HCT116 (cell line): Measurements from ENCODE around the gene RRH. TPM values are rescaled to one million over a fixed set of nuclear protein-coding genes. Genes with fewer than 3 reads are reported as not detected.
A peak's percentile ranks its signal among the peaks of the same experiment; 100 is the strongest.
"Not testable (repeated sequence)": the region's sequence is repeated elsewhere in the genome, so short reads cannot be mapped to it uniquely, and the experiment has no call there.

Source experiments
- ATAC-seq: fragments of 200-7000 bp; cut with Tn5 transposase; 2 replicates; pipeline ENCODE4 v1.9.1; 2020; ENCODE audit warnings: mild to moderate bottlenecking, moderate library complexity
- Bru-seq: library from RNA; stranded (reverse); fragments of 400-500 nt; gene quantifications from one replicate; lab custom pipeline; 2021; lab: Mats Ljungman, UMichigan
- BruChase-seq, 2 experiments: library from RNA; stranded (reverse); fragments of 400-500 nt; gene quantifications; one replicate each; lab custom pipeline; 2021; lab: Mats Ljungman, UMichigan
- BruUV-seq: library from RNA; stranded (reverse); fragments of 400-500 nt; replicated peaks from 2 replicates; lab custom pipeline; 2021; lab: Mats Ljungman, UMichigan
- CTCF ChIA-PET: fragments of 300-600 bp; sonication (Branson Sonifier 250); formaldehyde crosslinking; loops from one replicate; lab custom pipeline; 2021; ENCODE audit warnings: antibody characterized with exemption; lab: Charles Lee
- POLR2A ChIA-PET: fragments of 300-600, 350-600 bp; sonication (Branson Sonifier 250); formaldehyde crosslinking; loops from one replicate; lab custom pipeline; 2021; ENCODE audit warnings: antibody characterized with exemption; lab: Charles Lee
- RAD21 ChIA-PET, 2 experiments: fragments of 300-600 bp; sonication (Branson Sonifier 250); formaldehyde crosslinking; loops; one replicate each; lab custom pipeline; 2023; ENCODE audit warnings: low total read pairs in 2 of 2; ENCODE audit not compliant: uncharacterized antibody in 2 of 2, unreplicated experiment in 2 of 2, low non-redundant PET in 1 of 2; lab: Charles Lee
- DNase-seq: peaks from one replicate; pipeline ENCODE4 v3.0.0-alpha.2; 2010; ENCODE audit warnings: low read depth, low spot score
- H2AFZ ChIP-seq: fragments of 200-600 bp; shearing (Covaris generic), sonication (generic); 2 replicates; pipeline ENCODE4 v1.6.1; 2017; ENCODE audit warnings: low read depth, mixed run types, mixed read lengths, antibody characterized with exemption, low read length; ENCODE audit not compliant: poor library complexity, severe bottlenecking
- H3K27ac ChIP-seq: 2 replicates; pipeline ENCODE4 v1.5.1; 2012; ENCODE audit warnings: low read depth, low read length
- H3K27me3 ChIP-seq: fragments of 200-600 bp; sonication (generic); 2 replicates; pipeline ENCODE4 v1.6.1; 2016; ENCODE audit warnings: mixed run types, low read length, mixed read lengths; ENCODE audit not compliant: insufficient read depth
- H3K36me3 ChIP-seq, 2 experiments: fragments of 200-500 bp in 1 of 2; fragments of 200-600 bp in 1 of 2; sonication (Bioruptor generic) in 1 of 2; sonication (generic) in 1 of 2; 2 replicates each; pipeline versions ENCODE4 v1.5.1 to v1.6.1; 2014 to 2016; ENCODE audit warnings: low read length in 2 of 2, inconsistent platforms in 1 of 2, mixed read lengths in 1 of 2, mixed run types in 1 of 2; ENCODE audit not compliant: insufficient read depth in 2 of 2, control insufficient read depth in 1 of 2
- H3K4me1 ChIP-seq, 2 experiments: fragments of 200-600 bp in 1 of 2; sonication (generic) in 1 of 2; 2 replicates each; pipeline versions ENCODE4 v1.5.1 to v1.6.1; 2012 to 2017; ENCODE audit warnings: low read length in 2 of 2, inconsistent platforms in 1 of 2, mild to moderate bottlenecking in 1 of 2, mixed read lengths in 1 of 2, mixed run types in 1 of 2, moderate library complexity in 1 of 2; ENCODE audit not compliant: insufficient read depth in 2 of 2, control insufficient read depth in 1 of 2
- H3K4me2 ChIP-seq: fragments of 200-600 bp; sonication (generic); 2 replicates; pipeline ENCODE4 v1.6.1; 2017; ENCODE audit warnings: mixed run types, low read length, mixed read lengths
- H3K4me3 ChIP-seq, 2 experiments: fragments of 200-600 bp in 1 of 2; sonication (generic) in 1 of 2; replicated peaks in 1 of 2; 2 replicates each; pipeline ENCODE4 v1.5.1; 2011 to 2016; ENCODE audit warnings: low read length in 2 of 2, control low read depth in 1 of 2, low read depth in 1 of 2, mild to moderate bottlenecking in 1 of 2, mixed read lengths in 1 of 2, mixed run types in 1 of 2
- H3K79me2 ChIP-seq: fragments of 200-600 bp; sonication (generic); 2 replicates; pipeline ENCODE4 v1.6.1; 2017; ENCODE audit warnings: mild to moderate bottlenecking, mixed run types, low read length, moderate library complexity, mixed read lengths; ENCODE audit not compliant: insufficient read depth
- H3K9ac ChIP-seq: fragments of 200-600 bp; sonication (generic); 2 replicates; pipeline ENCODE4 v1.6.1; 2016; ENCODE audit warnings: low read length, mixed read lengths
- H3K9me2 ChIP-seq: fragments of 200-600 bp; sonication (generic), shearing (Covaris generic); 2 replicates; pipeline ENCODE4 v1.6.1; 2017; ENCODE audit warnings: mixed run types, mild to moderate bottlenecking, moderate library complexity; ENCODE audit not compliant: insufficient read depth
- H3K9me3 ChIP-seq, 2 experiments: fragments of 200-500 bp in 1 of 2; fragments of 200-600 bp in 1 of 2; sonication (Bioruptor generic) in 1 of 2; sonication (generic) in 1 of 2; 2 replicates each; pipeline ENCODE4 v1.6.1; 2014 to 2017; ENCODE audit warnings: low read length in 2 of 2, mixed read lengths in 2 of 2, inconsistent platforms in 1 of 2, low read depth in 1 of 2, mild to moderate bottlenecking in 1 of 2, mixed run types in 1 of 2, moderate library complexity in 1 of 2; ENCODE audit not compliant: control insufficient read depth in 1 of 2, insufficient read depth in 1 of 2
- H4K20me1 ChIP-seq: fragments of 200-600 bp; sonication (generic), shearing (Covaris generic); 2 replicates; pipeline ENCODE4 v1.6.1; 2017; ENCODE audit warnings: mixed run types, mild to moderate bottlenecking, moderate library complexity; ENCODE audit not compliant: insufficient read depth
- CEBPB ChIP-seq: IDR thresholded peaks from 2 replicates; pipeline ENCODE4 v1.6.1; 2012; ENCODE audit warnings: low read depth
- RAD21 ChIP-seq: IDR thresholded peaks from 2 replicates; pipeline ENCODE4 v1.6.1; 2012; ENCODE audit warnings: low read depth, mild to moderate bottlenecking
- SP1 ChIP-seq: IDR thresholded peaks from 2 replicates; pipeline ENCODE4 v1.6.1; 2012; ENCODE audit warnings: low read depth
- TCF7L2 ChIP-seq: IDR thresholded peaks from 2 replicates; pipeline ENCODE4 v1.7.0; 2011; ENCODE audit warnings: borderline replicate concordance, inconsistent platforms; ENCODE audit not compliant: insufficient read depth, insufficient read length; ENCODE audit errors: extremely low read depth
- ZFX ChIP-seq: fragments of 450-650 bp; IDR thresholded peaks from 2 replicates; pipeline ENCODE4 v1.6.1; 2017
- intact Hi-C: fragments of 100-400 bp; cut with micrococcal nuclease; formaldehyde crosslinking; loops from 2 replicates; pipeline ENCODE4 v1.10.0; 2022
- long read RNA-seq: library from polyadenylated mRNA; unstranded; transcript quantifications from one replicate; pipeline ENCODE4 v2.0.0, GENCODE V29; 2021; ENCODE audit not compliant: unreplicated experiment
- polyA plus RNA-seq: library from polyadenylated mRNA; unstranded; fragments of >200 nt; gene quantifications from 2 replicates; pipeline ENCODE4 v1.2.1, GENCODE V29; 2012; ENCODE audit warnings: missing spikeins
- total RNA-seq: library from RNA; stranded (reverse); gene quantifications from one replicate; pipeline ENCODE4 v1.2.1, GENCODE V29; 2021; ENCODE audit not compliant: unreplicated experiment
- TF ChIP-seq, protein P1 (sequence below), 3 experiments: fragments of 200-600 bp in 1 of 3; sonication (generic) in 1 of 3; IDR thresholded peaks in 2 of 3; conservative IDR thresholded peaks in 1 of 3; 2 replicates each; pipeline ENCODE4 v1.5.1; 2012 to 2017; ENCODE audit warnings: low read depth in 2 of 3, low read length in 2 of 3, antibody characterized with exemption in 1 of 3, borderline replicate concordance in 1 of 3, control low read depth in 1 of 3, mild to moderate bottlenecking in 1 of 3, mixed read lengths in 1 of 3, mixed run types in 1 of 3, moderate library complexity in 1 of 3; ENCODE audit not compliant: insufficient read depth in 1 of 3

The RRH gene, protein sequence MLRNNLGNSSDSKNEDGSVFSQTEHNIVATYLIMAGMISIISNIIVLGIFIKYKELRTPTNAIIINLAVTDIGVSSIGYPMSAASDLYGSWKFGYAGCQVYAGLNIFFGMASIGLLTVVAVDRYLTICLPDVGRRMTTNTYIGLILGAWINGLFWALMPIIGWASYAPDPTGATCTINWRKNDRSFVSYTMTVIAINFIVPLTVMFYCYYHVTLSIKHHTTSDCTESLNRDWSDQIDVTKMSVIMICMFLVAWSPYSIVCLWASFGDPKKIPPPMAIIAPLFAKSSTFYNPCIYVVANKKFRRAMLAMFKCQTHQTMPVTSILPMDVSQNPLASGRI
- total RNA-seq (0.42 TPM), Bru-seq, nascent RNA (percentile 58 among the genes with signal in this experiment), BruChase-seq, experiment 1, labeled RNA remaining after a 6-hour chase (percentile 85 among the genes with signal in this experiment), BruChase-seq, experiment 2, labeled RNA remaining after a 2-hour chase (percentile 85 among the genes with signal in this experiment)
- polyA plus RNA-seq, result not detected in 2 replicates
- long read RNA-seq, result 0 reads

- Histone ChIP-seq H3K4me3 (no peak within 1 kb of the TSS), H3K4me2 (no peak within 1 kb of the TSS), H3K9me3 (no peaks in the 10 kb centered on the region), H3K36me3 (peaks cover 19 to 32% of the 10 kb centered on the region in 2 experiments; a peak in 3 of 4 replicates), H3K79me2 (no peaks in the 10 kb centered on the region; the same call in 1 of the 2 replicates), H3K27me3 (no peaks in the 10 kb centered on the region), H3K27ac (no peak within 1 kb of the TSS), H3K9me2 (no peaks in the 10 kb centered on the region), H2AFZ (no peak within 1 kb of the TSS), H4K20me1 (no peaks in the 10 kb centered on the region), H3K4me1 (no peaks in the 10 kb centered on the region), H3K9ac (no peak within 1 kb of the TSS)
- DNase-seq, result no peak
- intact Hi-C loops, result loop anchor here (5.0 kb wide), 1 partner anchor 150 kb away; no protein-coding TSS in a partner anchor
- TF ChIP-seq TCF7L2 (no peak), RAD21 (no peak), CEBPB (no peak), ZFX (no peak), SP1 (no peak)
- TF ChIP-seq, protein P1, sequence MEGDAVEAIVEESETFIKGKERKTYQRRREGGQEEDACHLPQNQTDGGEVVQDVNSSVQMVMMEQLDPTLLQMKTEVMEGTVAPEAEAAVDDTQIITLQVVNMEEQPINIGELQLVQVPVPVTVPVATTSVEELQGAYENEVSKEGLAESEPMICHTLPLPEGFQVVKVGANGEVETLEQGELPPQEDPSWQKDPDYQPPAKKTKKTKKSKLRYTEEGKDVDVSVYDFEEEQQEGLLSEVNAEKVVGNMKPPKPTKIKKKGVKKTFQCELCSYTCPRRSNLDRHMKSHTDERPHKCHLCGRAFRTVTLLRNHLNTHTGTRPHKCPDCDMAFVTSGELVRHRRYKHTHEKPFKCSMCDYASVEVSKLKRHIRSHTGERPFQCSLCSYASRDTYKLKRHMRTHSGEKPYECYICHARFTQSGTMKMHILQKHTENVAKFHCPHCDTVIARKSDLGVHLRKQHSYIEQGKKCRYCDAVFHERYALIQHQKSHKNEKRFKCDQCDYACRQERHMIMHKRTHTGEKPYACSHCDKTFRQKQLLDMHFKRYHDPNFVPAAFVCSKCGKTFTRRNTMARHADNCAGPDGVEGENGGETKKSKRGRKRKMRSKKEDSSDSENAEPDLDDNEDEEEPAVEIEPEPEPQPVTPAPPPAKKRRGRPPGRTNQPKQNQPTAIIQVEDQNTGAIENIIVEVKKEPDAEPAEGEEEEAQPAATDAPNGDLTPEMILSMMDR (IDR thresholded peaks at IDR 0.05 in 2 of 3, conservative IDR thresholded peaks at IDR 0.05 in 1 of 3; ENCODE audit: borderline replicate concordance in 1 of 3, insufficient read depth in 1 of 3, low read depth in 2 of 3, low read length in 2 of 3), result no peak
- CTCF ChIA-PET, result interaction anchor here (2.8 kb wide), 1 partner anchor 151 kb away, joined by 6 read pairs; no protein-coding TSS in a partner anchor
- no peak for ATAC-seq
- BruUV-seq, result no TSS peak
- RAD21 ChIA-PET, result no interaction called here
- POLR2A ChIA-PET, result no interaction called here
These were observed at the start of gene RRH for GRCh38 chr4:109827672-109828071. RRH (plus strand) TSS chr4:109827972; CDS start chr4:109828028, 56 bp downstream.

GRCh38 chr4:109782092-109782491 is 45.7 kb upstream of the RRH start:
- H3K4me2 ChIP-seq, H3K9me2 ChIP-seq, H3K27me3 ChIP-seq, CTCF ChIA-PET, BruUV-seq, intact Hi-C loops, H2AFZ ChIP-seq, H3K9me3 ChIP-seq, POLR2A ChIA-PET, ATAC-seq, H3K36me3 ChIP-seq, DNase-seq, H3K27ac ChIP-seq, H3K79me2 ChIP-seq, H3K9ac ChIP-seq, RAD21 ChIA-PET, H3K4me3 ChIP-seq, H3K4me1 ChIP-seq, H4K20me1 ChIP-seq: not testable (repeated sequence)
